Uterus (tissue), 4 donors: ENCODE results near the gene SCD5. TPM values are rescaled to one million over a fixed set of nuclear protein-coding genes. Genes with fewer than 3 reads are reported as not detected.
"Not testable (repeated sequence)": the region's sequence is repeated elsewhere in the genome, so short reads cannot be mapped to it uniquely, and the experiment has no call there.

Source experiments
- DNase-seq, 2 donors: peaks; one replicate each; pipeline ENCODE4 v3.0.0-alpha.2; 2019 to 2020
- H3K27ac ChIP-seq, 2 donors: fragments of 200-600 bp; sonication (generic); 1 replicate in 1 of 2; 2 replicates in 1 of 2; pipeline ENCODE4 v1.5.1; 2016 to 2018
- H3K27me3 ChIP-seq, 2 donors: fragments of 200-600 bp; sonication (generic); one replicate each; pipeline ENCODE4 v1.5.1; 2018 to 2019; ENCODE audit warnings: control low read depth in 1 of 2
- H3K36me3 ChIP-seq, 2 donors: fragments of 200-600 bp; sonication (generic); one replicate each; pipeline ENCODE4 v1.5.1; 2019; ENCODE audit warnings: control low read depth in 1 of 2
- H3K4me1 ChIP-seq, 2 donors: fragments of 200-600 bp; sonication (generic); one replicate each; pipeline ENCODE4 v1.5.1; 2018 to 2019; ENCODE audit warnings: control low read depth in 1 of 2
- H3K4me3 ChIP-seq, 2 donors: fragments of 200-600 bp; sonication (generic); 1 replicate in 1 of 2; 2 replicates in 1 of 2; pipeline ENCODE4 v1.5.1; 2018 to 2019; ENCODE audit warnings: mild to moderate bottlenecking in 1 of 2
- H3K9me3 ChIP-seq, 2 donors: fragments of 200-600 bp; sonication (generic); one replicate each; pipeline ENCODE4 v1.5.1; 2019; ENCODE audit warnings: control low read depth in 1 of 2
- CTCF ChIP-seq, 4 experiments: fragments of 200-600 bp in 2 of 4; fragments of 450-650 bp in 2 of 4; sonication (generic) in 2 of 4; IDR thresholded peaks; one replicate each; pipeline ENCODE4 v1.5.1; 2016 to 2019; ENCODE audit warnings: antibody characterized with exemption in 4 of 4, mild to moderate bottlenecking in 2 of 4, moderate library complexity in 1 of 4
- POLR2A ChIP-seq, 2 donors: fragments of 450-650 bp; IDR thresholded peaks; one replicate each; pipeline ENCODE4 v1.6.1; 2016; ENCODE audit warnings: antibody characterized with exemption in 2 of 2, mild to moderate bottlenecking in 1 of 2, moderate library complexity in 1 of 2
- intact Hi-C: fragments of 100-400 bp; cut with DNase I; formaldehyde crosslinking; loops from one replicate; pipeline ENCODE4 v1.15.1; 2023; ENCODE audit warnings: low total_unique reads
- total RNA-seq, 4 donors: library from RNA; depleted of rRNA in 3 of 4; stranded (reverse); fragments of >200 nt in 3 of 4; gene quantifications; one replicate each; pipeline versions ENCODE4 v1.1.0 to v1.2.4, GENCODE V29; 2014 to 2023
- donor health status: DM: yes; HTN: yes; CAD: no.

SCD5 gene
- total RNA-seq, 4 donors from 2014 or later, result 4.1 to 30.3 (median 7.8) TPM

GRCh38 chr4:82825425-82825824 lies 26.8 kb upstream of the SCD5 start:
- Histone ChIP-seq H3K36me3 (no peaks in the 10 kb centered on the region), H3K9me3 (no peaks in the 10 kb centered on the region), H3K4me3 (no peak overlapping the region), H3K27ac (no peak overlapping the region), H3K27me3 (no peaks in the 10 kb centered on the region), H3K4me1 (no peaks in the 10 kb centered on the region)
- intact Hi-C loops, result no loop called here
- no peak for DNase-seq
- TF ChIP-seq CTCF (IDR thresholded peaks at IDR 0.05), result no peak

GRCh38 chr4:82823062-82823461 lies 24.5 kb upstream of the SCD5 start:
- H3K36me3 ChIP-seq, result no peaks in the 10 kb centered on the region
- H3K27ac ChIP-seq, result no peak overlapping the region
- TF ChIP-seq POLR2A (IDR thresholded peaks at IDR 0.05) (no peak), CTCF (IDR thresholded peaks at IDR 0.05) (no peak)
- H3K9me3 ChIP-seq, result no peaks in the 10 kb centered on the region
- DNase-seq, result no peak
- H3K4me3 ChIP-seq, result no peak overlapping the region
- no peaks in the 10 kb centered on the region for H3K4me1 ChIP-seq
- intact Hi-C loops, result no loop called here
- no peaks in the 10 kb centered on the region for H3K27me3 ChIP-seq

GRCh38 chr4:82820689-82821088 lies 22.1 kb upstream of the SCD5 start:
- Histone ChIP-seq H3K9me3 (no peaks in the 10 kb centered on the region), H3K36me3 (no peaks in the 10 kb centered on the region), H3K4me1 (no peaks in the 10 kb centered on the region), H3K27me3 (no peaks in the 10 kb centered on the region), H3K4me3 (no peak overlapping the region), H3K27ac (no peak overlapping the region)
- no peak for DNase-seq
- TF ChIP-seq POLR2A (IDR thresholded peaks at IDR 0.05), result no peak
- no peak for TF ChIP-seq CTCF (IDR thresholded peaks at IDR 0.05)
- intact Hi-C loops, result no loop called here

GRCh38 chr4:82818664-82819662 lies 20.4 kb upstream of the SCD5 start:
- no peaks in the 10 kb centered on the region for H3K4me1 ChIP-seq
- H3K9me3 ChIP-seq, result no peaks in the 10 kb centered on the region
- H3K4me3 ChIP-seq, result no peak overlapping the region
- no peaks in the 10 kb centered on the region for H3K36me3 ChIP-seq
- H3K27ac ChIP-seq, result no peak overlapping the region
- intact Hi-C loops, result no loop called here
- TF ChIP-seq CTCF (IDR thresholded peaks at IDR 0.05) (no peak), POLR2A (IDR thresholded peaks at IDR 0.05) (no peak)
- no peaks in the 10 kb centered on the region for H3K27me3 ChIP-seq
- no peak for DNase-seq

GRCh38 chr4:82816874-82817273 lies 18.3 kb upstream of the SCD5 start:
- intact Hi-C loops, H3K9me3 ChIP-seq, H3K36me3 ChIP-seq, H3K4me3 ChIP-seq, H3K27ac ChIP-seq, H3K4me1 ChIP-seq, H3K27me3 ChIP-seq, DNase-seq: not testable (repeated sequence)
